ENCODE results near the gene C2CD4D.

C2CD4D gene

DNA sequence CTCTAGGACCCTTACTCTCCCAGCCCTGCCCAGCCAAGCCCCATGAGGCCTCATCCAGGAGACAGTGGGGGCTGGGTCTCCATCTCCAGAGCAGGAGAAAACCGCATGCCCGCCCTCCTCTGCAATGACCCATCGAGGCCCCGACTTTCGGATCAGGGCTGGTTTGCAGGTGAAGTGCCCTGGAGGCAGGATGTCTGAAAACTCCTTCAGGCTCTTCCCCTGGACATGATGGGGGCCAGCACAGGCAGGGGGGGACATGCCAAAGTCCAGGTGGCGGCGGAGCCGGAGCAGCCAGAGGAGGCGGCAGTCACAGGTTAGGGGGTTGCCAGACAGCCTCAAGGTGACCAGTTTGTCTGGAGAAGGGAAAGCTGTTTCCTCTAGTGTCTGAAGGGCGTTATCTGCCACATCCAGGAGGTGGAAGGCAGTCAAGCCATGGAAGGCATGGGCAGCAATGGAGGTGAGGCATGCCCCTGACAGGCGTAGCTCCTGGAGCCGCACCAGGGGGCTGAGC lies 38.3 kb downstream of the C2CD4D start:
- TF ChIP-seq, protein P1, sequence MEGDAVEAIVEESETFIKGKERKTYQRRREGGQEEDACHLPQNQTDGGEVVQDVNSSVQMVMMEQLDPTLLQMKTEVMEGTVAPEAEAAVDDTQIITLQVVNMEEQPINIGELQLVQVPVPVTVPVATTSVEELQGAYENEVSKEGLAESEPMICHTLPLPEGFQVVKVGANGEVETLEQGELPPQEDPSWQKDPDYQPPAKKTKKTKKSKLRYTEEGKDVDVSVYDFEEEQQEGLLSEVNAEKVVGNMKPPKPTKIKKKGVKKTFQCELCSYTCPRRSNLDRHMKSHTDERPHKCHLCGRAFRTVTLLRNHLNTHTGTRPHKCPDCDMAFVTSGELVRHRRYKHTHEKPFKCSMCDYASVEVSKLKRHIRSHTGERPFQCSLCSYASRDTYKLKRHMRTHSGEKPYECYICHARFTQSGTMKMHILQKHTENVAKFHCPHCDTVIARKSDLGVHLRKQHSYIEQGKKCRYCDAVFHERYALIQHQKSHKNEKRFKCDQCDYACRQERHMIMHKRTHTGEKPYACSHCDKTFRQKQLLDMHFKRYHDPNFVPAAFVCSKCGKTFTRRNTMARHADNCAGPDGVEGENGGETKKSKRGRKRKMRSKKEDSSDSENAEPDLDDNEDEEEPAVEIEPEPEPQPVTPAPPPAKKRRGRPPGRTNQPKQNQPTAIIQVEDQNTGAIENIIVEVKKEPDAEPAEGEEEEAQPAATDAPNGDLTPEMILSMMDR (IDR thresholded peaks at IDR 0.05; ENCODE audit: control extremely low read depth, extremely low read depth, low read depth, missing control alignments), result no peak
- ChIA-PET CTCF (interaction anchor here (1.1 kb wide), 1 partner anchor 10 kb away, joined by 5 read pairs; no protein-coding TSS in a partner anchor), POLR2A (no interaction called here)
- DNase-seq (ENCODE audit: extremely low spot score), result no peak

DNA sequence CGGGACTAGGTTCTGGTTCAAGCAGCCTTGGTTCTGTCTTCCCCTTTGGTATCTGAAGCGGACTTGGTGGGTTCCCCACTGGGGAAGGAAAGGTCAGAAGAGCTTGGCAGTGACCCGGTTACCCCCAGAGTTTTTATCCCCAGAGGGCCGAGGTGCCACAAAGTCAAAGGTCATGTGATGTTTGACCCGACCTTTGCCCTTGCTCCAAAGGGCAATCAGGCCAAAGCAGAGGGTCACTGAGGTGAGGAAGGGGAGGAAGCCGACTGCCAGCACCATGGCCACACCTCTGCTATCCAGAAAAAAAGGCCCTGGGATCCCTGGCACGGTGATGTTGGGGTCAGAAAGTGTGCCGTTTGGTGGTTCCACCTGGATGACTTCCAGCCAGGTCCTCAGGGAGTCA lies 38.8 kb downstream of the C2CD4D start:
- no peak for DNase-seq (ENCODE audit: extremely low spot score)
- ChIA-PET CTCF (no interaction called here), POLR2A (no interaction called here)
- TF ChIP-seq, protein P1 (IDR thresholded peaks at IDR 0.05; ENCODE audit: control extremely low read depth, extremely low read depth, low read depth, missing control alignments), result no peak

DNA sequence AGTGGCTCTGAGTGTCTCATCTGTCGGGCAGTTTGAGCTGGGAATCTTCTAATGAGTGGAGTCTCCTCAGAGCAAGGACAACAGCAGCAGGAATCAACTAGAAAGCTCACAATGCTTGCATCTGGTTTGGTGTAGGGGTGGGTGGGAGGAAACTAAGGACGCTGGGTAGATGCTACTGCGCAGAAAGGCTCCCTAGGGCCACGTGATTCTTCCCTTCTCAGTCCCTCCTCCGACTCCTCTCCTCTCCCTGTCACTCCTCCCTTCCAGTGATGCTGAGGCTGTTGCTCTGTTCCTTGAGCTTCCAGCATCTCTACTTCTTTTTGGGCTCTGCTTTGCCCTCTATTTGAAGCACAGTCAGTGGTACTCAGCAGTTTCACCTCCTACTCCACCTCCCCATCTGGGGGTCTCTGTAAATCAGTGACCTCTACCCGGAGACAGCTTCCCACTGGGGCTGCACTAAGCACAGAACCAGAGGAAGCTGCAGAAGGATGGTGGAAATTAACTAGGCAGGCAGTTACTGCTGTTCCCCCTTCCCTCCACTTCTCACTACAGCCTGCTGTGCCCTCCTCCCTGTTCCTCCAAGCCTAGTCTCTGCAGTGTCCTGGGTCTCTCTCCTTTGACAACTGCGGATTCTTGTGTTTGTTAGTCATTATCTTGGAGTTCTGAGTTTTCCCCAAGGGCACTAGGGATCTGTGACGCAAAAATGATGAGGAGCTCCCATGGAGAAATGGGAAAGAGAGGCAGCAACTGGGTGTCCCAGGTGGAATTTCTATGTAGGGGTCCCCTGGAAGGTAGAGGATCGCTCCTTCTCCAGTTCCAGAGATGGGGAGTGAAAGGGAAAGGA lies 40.2 kb downstream of the C2CD4D start:
- no peak for DNase-seq (ENCODE audit: extremely low spot score)
- CTCF ChIA-PET, result interaction anchor here (0.8 to 1.6 kb wide), 2 partner anchors 8 to 19 kb away, joined by 3 read pairs; no protein-coding TSS in a partner anchor
- TF ChIP-seq, protein P1 (IDR thresholded peaks at IDR 0.05; ENCODE audit: control extremely low read depth, extremely low read depth, low read depth, missing control alignments), result no peak
- POLR2A ChIA-PET, result no interaction called here

DNA sequence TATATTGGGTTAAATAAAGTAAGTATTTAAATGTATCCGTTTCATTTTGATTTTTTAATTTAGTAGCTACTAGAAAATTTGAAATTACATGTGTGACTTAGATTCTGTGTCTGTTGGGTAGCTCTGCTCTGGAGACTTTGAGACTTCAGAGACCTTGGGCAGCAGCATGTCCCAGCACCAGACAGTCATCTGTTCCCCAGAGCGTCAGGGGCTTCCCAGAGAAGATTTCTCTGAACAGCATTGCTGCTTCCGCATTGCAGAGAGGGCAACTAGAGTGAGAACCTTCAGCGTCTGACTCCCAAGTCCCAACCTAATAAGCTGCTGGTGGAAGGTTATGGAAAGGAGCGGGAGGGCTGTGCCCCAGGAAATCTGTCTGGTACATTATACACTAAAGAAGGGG lies 41.0 kb downstream of the C2CD4D start:
- TF ChIP-seq, protein P1 (IDR thresholded peaks at IDR 0.05; ENCODE audit: control extremely low read depth, extremely low read depth, low read depth, missing control alignments), result no peak
- DNase-seq (ENCODE audit: extremely low spot score), result no peak
- ChIA-PET POLR2A (no interaction called here), CTCF (interaction anchor here (1.1 to 2.0 kb wide), 3 partner anchors 9 to 38 kb away, joined by 3 to 7 read pairs (median 3); no protein-coding TSS in a partner anchor)

DNA sequence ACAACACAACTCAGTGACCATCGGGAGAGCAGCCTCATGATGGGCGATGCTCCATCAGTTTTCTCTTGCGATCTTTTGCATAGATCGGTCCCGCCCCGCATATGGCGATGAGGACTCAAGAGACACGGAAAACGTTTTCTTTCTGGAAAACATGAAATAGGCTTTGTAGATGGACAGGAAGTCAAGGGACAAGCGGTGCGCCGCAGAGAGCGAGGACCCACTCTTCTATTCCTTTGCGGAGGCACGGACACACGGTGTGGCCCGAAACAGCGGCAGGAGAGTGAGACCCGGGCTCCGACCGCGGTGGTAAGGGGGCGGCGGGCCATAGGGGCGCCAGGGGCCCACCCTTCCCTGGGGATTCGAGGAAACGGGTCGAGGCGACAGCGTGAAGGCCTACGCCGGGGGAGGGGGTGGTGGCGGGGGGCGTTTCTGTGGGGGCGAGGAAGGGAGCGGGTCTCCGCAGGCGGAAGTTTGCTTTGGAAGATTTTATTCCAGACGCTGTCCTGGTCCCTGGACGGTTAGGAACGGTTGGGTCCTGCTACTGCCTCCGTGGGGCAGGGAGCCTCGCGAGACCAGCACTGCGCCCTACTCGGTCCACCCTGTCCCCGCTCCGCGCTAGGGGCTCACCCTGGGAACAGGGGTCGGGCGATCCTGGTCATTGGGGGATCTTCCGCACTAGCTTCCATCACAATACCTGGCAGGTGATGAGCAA lies 48.5 kb downstream of the C2CD4D start:
- no peak for DNase-seq (ENCODE audit: extremely low spot score)
- ChIA-PET CTCF (interaction anchor here (1.7 to 3.3 kb wide), 2 partner anchors 12 kb away, joined by 4 to 12 read pairs; no protein-coding TSS in a partner anchor), POLR2A (no interaction called here)
- TF ChIP-seq, protein P1 (IDR thresholded peaks at IDR 0.05; ENCODE audit: control extremely low read depth, extremely low read depth, low read depth, missing control alignments), result no peak

Data from GM10248 (cell line).